HL-60 (cell line): ENCODE measurements around the gene CYB5RL.

Experiments used
- DNase-seq, 2 experiments: peaks; one replicate each; pipeline ENCODE4 v3.0.0-alpha.2; 2010 to 2020; ENCODE audit warnings: low read depth in 1 of 2, low spot score in 1 of 2
- H3K27ac ChIP-seq: fragments of 250-450 bp; sonication (Bioruptor Pico); replicated peaks from 2 replicates; pipeline ENCODE4 v1.5.1; 2020; ENCODE audit warnings: mild to moderate bottlenecking, moderate library complexity
- H3K27me3 ChIP-seq: fragments of 250-450 bp; sonication (Bioruptor Pico); 2 replicates; pipeline ENCODE4 v1.5.1; 2021; ENCODE audit warnings: mild to moderate bottlenecking, moderate library complexity; ENCODE audit not compliant: insufficient read depth, poor library complexity, severe bottlenecking
- H3K4me3 ChIP-seq: replicated peaks from 2 replicates; pipeline ENCODE4 v1.5.1; 2011; ENCODE audit warnings: mild to moderate bottlenecking, control low read depth, low read length; ENCODE audit not compliant: insufficient read depth
- CTCF ChIP-seq: IDR thresholded peaks from one replicate; pipeline ENCODE4 v1.5.1; 2011; ENCODE audit warnings: low read length, control low read depth, inconsistent platforms; ENCODE audit not compliant: insufficient read depth
- GABPA ChIP-seq: IDR thresholded peaks from 2 replicates; pipeline ENCODE4 v1.6.1; 2012; ENCODE audit warnings: low read depth
- POLR2AphosphoS5 ChIP-seq: IDR thresholded peaks from 2 replicates; pipeline ENCODE4 v1.6.1; 2012; ENCODE audit warnings: low read depth
- REST ChIP-seq: IDR thresholded peaks from 2 replicates; pipeline ENCODE4 v1.6.1; 2012; ENCODE audit warnings: low read depth; ENCODE audit not compliant: insufficient replicate concordance
- SPI1 ChIP-seq: IDR thresholded peaks from 2 replicates; pipeline ENCODE4 v1.6.1; 2012; ENCODE audit warnings: low read depth, mild to moderate bottlenecking, borderline replicate concordance

Gene CYB5RL

GRCh38 chr1:54221113-54221834 lies 21.4 kb upstream of the CYB5RL start:
- Histone ChIP-seq H3K27me3 (no peaks in the 10 kb centered on the region), H3K4me3 (no peak overlapping the region), H3K27ac (peak overlapping the region; percentile 60)
- peak; percentile 62 for TF ChIP-seq SPI1
- TF ChIP-seq POLR2AphosphoS5: no peak
- no peak for TF ChIP-seq REST
- no peak for TF ChIP-seq CTCF
- TF ChIP-seq GABPA: no peak
- peak in 1 of 2 experiments; percentile 49 for DNase-seq

- Histone ChIP-seq H3K27me3 (no peaks in the 10 kb centered on the region), H3K27ac (peak overlapping the region; percentile 60), H3K4me3 (no peak overlapping the region)
- peak; percentile 55 to 85 for DNase-seq
- TF ChIP-seq GABPA: peak; percentile 67
- no peak for TF ChIP-seq CTCF
- TF ChIP-seq POLR2AphosphoS5: peak; percentile 60; the same call in 1 of the 2 replicates
- TF ChIP-seq REST: peak; percentile 49
- TF ChIP-seq SPI1: peak; percentile 95
Observed at GRCh38 chr1:54220004-54220811, 20.4 kb upstream of the CYB5RL start.

- no peaks in the 10 kb centered on the region for H3K27me3 ChIP-seq
- no peak overlapping the region for H3K4me3 ChIP-seq
- TF ChIP-seq SPI1 (peak; percentile 84), GABPA (no peak)
- H3K27ac ChIP-seq: peak overlapping the region; percentile 60
- DNase-seq: peak in 1 of 2 experiments; percentile 33
Observed at GRCh38 chr1:54219688-54220003, 19.8 kb upstream of the CYB5RL start.

- Histone ChIP-seq H3K27me3 (no peaks in the 10 kb centered on the region), H3K4me3 (no peak overlapping the region), H3K27ac (peak overlapping the region; percentile 60)
- TF ChIP-seq REST (no peak), CTCF (no peak), POLR2AphosphoS5 (peak; percentile 31; the same call in 1 of the 2 replicates)
- no peak for DNase-seq
Observed at GRCh38 chr1:54218883-54219687, 19.3 kb upstream of the CYB5RL start.
